GM19240 (cell line): Measurements from ENCODE around the gene NRGN.
"Not testable (repeated sequence)": the region's sequence is repeated elsewhere in the genome, so short reads cannot be mapped to it uniquely, and the experiment has no call there.

ENCODE experiments used
- DNase-seq: peaks from one replicate; pipeline ENCODE4 v3.0.0; 2011; ENCODE audit warnings: low spot score; ENCODE audit not compliant: insufficient read length

Gene NRGN

GRCh38 chr11:124756033-124756752, 16.5 kb downstream of the NRGN start:
- DNase-seq = no peak

GRCh38 chr11:124756753-124757227, 17.0 kb downstream of the NRGN start:
- no peak for DNase-seq

DNA sequence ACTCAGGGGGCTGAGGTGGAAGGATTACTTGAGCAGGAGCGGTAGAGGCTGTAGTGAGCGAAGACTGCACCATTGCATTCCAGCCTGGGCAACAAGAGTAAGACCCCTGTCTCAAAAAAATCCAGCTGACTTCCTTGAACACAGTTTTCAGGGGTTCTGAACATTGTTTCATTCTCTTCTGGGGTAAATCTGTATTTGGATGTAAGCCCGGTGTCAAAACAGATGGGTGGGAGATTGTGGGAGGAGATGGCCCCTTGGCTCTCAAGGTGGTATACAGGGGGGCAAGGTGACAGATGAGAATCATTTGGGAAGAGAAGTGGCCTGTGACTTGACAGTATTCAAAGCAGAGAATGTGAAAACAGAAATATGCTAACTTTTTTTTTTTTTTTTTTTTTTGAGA, 17.6 kb downstream of the NRGN start:
- DNase-seq = no peak

DNA sequence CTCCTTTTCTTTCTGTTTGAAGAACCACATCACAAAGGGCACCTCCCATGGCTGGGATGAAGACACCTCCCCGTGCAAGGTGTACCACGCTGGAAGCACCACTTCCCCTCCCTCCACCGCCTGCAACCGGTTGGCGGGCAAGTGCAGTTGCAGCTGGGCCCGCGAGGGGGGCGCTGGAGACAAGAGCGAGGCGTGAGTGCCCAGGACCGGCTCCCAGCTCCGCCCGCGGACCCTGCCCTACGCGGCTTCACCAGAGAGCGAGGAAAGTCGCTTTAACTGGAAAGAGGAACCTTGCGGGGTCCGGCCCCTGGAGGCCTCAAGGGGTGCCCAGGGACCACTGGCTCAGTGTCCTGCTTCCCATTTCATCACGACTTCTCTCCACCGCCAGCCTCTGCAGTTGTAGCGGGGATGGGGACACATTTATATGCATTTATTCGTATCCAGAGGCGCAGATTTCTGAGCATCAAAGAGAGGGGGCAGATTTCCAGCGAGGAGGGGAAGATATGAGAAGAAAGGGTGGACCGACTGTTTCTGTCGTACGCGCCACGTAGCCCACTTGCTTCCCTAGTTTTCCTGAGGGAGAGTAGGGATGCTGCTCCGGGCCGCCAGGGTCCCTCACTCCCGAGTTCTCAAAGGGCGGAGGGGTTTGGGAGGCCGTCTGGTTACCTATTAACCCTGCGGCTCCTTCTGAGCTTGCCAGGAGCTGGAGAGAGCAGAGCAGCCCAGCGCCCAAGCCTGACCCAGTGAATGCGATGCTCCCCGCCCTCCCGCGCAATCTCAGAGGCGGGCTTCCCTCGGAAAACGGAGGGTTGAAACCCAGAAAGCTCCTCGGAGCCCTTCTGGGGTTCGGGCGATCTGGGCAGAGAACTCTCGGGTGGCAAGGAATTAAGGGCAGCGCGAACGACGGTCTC, 18.9 kb downstream of the NRGN start:
- peak; percentile 74 for DNase-seq

DNA sequence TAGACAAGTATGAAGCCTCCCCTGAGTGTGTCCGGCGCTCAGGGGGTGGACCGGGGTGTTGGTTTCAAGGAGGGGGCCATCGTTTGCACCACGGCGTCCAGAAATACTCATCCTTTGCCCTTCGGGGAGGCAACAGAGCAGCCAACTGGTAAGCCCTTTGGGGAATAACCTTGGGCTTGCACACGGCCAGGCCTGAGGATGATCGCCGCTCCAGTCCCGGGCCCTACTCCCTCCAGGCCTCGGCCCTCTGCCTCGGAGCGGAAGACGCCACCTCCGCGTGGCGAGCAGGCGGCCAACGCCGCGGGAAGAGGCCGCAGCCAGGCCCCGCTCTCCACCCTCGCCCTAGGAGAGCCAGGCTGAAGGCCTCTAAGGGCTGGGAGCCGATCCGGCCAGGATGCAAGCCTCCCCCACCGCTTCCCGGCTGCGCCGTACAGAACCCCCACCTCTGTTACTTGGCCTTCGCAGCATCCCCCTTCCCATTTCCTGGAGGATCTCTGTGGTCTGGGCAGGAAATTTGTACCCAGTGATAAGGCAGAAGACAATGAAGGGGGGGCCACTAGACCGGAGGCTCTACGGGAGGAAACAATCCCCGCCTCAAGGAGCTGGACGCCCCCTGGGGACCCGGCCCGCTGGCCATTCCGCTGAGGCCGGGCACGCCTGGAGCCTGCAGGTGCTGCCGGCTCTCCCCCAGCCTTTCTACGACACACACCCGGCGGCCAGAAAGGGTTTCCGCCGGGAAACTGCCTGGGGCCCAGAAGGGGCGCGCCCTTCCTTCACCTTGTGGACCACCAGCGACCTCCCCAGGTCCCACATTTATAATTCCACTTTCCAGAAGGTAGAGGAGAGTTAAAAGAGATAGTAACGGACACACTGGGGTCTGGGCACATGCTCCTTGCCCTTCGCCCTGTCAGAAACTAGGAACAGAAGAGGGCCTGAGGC, 19.8 kb downstream of the NRGN start:
- DNase-seq = no peak

DNA sequence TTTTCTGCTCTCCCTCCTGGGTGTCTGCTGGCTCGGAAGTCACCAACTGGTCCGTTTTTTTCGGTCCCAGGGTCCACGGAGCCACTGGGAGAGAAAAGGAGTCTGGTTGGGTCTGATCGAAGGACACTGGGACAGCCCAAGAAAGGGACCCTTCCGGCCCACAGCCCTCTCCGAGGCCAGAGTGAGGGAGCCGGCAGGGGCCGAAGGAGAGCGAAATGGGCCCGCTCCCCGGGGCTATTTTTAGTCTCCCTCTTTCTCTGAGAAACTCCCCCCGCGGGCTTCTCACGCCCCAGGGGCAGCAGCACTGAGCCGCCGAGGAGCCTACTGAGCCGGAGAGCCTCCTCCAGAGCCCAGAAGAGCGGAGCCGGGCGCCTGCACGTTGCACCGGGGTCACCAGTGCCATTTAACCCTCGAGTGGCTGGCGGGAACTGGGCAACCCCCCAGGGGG, 20.5 kb downstream of the NRGN start:
- DNase-seq = no peak

DNA sequence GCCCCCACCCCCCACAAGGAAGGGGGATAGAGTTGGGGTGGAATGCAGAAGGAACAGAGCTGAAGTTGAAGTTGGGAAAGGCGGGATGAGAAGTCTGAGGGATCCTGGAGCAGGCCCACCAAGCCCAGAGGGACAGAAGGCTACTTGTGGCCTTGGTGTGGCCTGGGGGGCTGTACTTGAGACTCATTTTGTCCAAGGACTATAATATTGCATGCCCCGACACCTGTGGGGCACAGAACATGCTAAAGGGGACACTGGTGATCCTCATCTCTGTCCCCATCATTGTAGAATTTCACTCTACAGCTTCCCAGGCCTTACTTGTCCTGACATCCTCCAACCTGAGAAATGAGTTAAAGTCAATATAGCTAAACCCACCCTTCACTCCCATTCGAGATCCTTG, 21.1 kb downstream of the NRGN start:
- no peak for DNase-seq

- DNase-seq = no peak
These were observed 21.8 kb downstream of the NRGN start for GRCh38 chr11:124761301-124762104.

GRCh38 chr11:124762105-124762623, 22.4 kb downstream of the NRGN start, which contains the start of gene ESAM:
Gene ESAM, minus strand, starts transcription at chr11:124762290. Its CDS starts 136 bp downstream, at chr11:124762154.
- no peak for DNase-seq

- DNase-seq = no peak
These were observed 22.9 kb downstream of the NRGN start for GRCh38 chr11:124762624-124763155.

DNA sequence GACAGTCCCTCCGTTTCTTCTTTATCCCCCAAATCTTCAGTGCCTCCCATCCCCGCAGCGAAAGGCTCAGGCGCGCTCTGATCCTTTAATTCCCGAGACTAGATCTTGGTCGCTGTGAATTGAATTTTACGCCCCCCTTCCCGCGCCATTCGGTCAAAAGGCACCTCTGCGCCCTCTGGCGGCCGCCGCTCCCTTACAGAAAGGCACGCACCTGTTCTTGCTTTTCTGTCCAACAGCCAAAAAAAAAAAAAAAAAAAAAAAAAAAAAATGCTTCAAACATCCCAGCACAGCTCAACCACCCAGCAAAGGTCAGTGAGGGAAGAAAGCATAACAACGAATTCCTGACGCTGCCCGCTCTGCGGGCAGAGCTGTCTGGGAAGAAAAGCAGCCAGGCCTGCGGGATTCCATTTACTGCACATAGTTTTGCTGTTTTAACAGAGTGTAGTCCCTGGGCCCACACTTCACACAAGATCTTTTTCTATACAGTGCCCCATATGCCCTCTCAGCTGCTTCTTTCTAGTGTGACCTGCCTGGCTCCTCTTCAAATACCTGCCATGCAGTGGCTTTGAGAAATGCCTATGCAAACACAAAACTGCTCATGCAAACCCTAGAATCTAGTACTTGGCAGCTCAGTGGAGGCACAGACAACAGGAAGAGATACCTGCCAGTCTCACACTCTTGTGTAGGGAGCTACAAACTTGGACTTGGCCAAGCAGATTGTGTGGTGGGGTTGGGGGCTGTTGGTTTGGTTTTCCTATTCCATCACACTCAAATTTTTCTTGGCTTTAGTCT, 23.6 kb downstream of the NRGN start:
- no peak for DNase-seq

DNA sequence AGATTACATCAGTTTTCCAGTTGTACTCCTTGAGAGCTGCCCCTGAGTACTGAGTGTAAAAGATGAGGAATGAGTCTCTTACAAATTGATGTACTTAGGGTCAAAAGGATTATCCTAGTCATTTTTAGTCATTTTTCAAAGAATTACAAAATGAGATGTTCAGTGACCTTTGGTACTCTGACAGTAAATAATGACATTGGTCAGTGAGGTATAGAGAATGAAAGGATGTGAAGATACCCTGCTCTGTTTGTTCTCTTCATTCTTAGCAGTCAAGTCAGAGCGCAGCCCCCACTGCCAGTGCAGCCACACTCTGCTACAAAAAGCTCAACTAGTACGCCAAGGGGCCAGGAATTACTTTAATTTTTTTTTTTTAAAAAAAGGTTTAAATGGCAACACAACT, 26.4 kb downstream of the NRGN start:
- DNase-seq = no peak

DNA sequence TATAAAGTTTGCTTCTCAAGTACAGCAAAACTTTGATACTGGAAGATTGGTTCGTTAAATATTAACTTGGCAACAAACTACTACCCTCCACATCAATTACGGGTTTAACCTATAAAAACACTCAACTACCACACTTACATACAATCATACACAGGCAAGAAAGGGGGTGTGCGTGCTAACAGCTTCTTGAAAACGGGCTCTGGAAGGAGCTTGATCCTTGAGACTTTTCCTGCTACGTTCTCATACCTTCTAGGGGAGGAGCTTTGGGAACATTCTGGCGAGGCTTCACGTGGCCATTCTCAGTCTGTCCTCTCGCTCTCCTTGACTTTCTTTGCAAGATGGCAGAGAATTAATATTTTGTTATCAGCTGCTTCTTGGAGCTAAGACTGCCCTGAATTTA, 29.2 kb downstream of the NRGN start:
- no peak for DNase-seq

GRCh38 chr11:124769806-124770774, 30.3 kb downstream of the NRGN start:
- no peak for DNase-seq

GRCh38 chr11:124770959-124771358, 31.2 kb downstream of the NRGN start:
- not testable (repeated sequence) for DNase-seq

DNA sequence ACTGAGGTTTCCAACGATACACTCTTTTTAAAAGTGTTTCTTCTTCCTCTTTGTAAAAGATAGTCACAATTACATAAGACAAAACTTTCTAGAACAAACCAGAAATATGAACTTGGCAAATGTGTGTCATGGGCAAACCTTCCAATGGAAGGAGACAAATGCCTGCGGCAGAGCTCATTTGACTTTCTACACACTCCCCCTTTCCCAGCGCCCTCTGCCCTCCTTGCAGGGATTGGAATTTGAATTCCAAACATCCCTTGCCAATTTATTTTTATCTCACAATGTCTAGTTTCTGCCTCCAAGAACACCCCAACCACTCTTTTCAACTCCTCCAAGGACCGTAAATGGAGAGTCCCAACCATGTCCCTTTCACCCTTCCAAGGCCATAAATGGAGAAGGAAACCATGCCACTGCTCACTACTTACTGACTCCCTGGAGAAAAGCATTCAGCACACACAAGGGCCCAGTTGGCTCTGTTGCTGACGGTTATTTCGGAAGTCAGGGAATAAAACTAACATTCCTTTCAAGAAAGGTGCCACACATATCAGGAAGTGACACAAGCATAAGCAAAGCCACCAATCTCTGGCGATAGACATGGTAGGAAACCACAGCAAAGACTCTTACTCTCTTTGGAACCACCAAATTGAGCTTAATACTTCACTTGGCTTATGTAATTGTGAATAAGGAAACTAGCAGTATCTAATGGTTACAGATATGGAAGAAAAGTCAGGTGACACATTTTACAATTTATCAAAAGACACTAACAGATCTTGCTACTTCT, 37.3 kb downstream of the NRGN start:
- DNase-seq = no peak

DNA sequence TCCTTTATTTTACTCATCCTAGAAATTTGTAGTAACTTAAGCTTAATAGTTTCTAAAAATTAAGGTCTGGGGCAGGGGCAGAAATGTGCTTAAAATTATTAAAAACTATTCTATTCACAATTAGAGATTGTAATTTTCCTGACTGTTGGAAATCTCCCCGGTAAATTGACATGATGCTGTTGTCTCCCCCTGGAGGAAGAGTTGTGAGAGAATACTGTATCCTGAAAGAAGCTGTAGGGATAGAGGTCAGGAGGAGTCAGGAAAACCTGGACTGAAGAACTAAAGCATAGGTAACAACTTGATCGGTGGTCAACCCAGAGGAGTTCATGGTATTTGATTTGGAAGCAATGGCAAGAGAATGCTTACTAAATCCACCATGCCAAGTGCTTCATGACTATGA, 38.5 kb downstream of the NRGN start:
- no peak for DNase-seq
